H1 (cell line): ENCODE data around the gene TRIM40. TPM values are rescaled to one million over a fixed set of nuclear protein-coding genes. Genes with fewer than 3 reads are reported as not detected.

ENCODE experiments used
- BRCA1 ChIP-seq: IDR thresholded peaks from 2 replicates; pipeline ENCODE4 v1.6.1; 2012; ENCODE audit warnings: low read depth, low read length, improper control_type of control experiment
- CHD2 ChIP-seq: IDR thresholded peaks from 2 replicates; pipeline ENCODE4 v1.6.1; 2012; ENCODE audit warnings: low read length, improper control_type of control experiment
- FOSL1 ChIP-seq: IDR thresholded peaks from 2 replicates; pipeline ENCODE4 v1.6.1; 2011; ENCODE audit warnings: mild to moderate bottlenecking, low read depth, low read length, moderate library complexity; ENCODE audit not compliant: insufficient read depth
- polyA plus RNA-seq, 7 experiments: library from polyadenylated mRNA; depleted of rRNA in 3 of 7; stranded (reverse) in 5 of 7; unstranded in 2 of 7; fragments of >200 nt in 5 of 7; fragments of 200-250 nt in 2 of 7; gene quantifications; 1 replicate in 5 of 7; 2 replicates in 1 of 7; 4 replicates in 1 of 7; pipeline versions ENCODE4 v1.2.1 to v1.2.3, GENCODE V29; 2011 to 2013; ENCODE audit warnings: missing spikeins in 2 of 7, mixed read lengths in 2 of 7
- total RNA-seq: library from RNA; stranded (reverse); fragmentation: NEBNext Ultra II Directional; extraction: Animal tissue kit (Norgen Biotek cat#: 25700); gene quantifications from 2 replicates; pipeline ENCODE4 v1.2.1, GENCODE V29; 2021

Gene TRIM40
- total and polyA plus RNA-seq, 2 of the 8 experiments (the other 6 are each of a cell fraction or from before 2014, with no cell fraction given) = not detected

- TF ChIP-seq CHD2 (no peak), BRCA1 (no peak), FOSL1 (no peak)
These were observed 5.7 kb upstream of the TRIM40 start (continued) for GRCh38 chr6:30130179-30130679.
